NCI-H2081 treated with DMSO at 0.1 percent for 48 hours (cell line): ENCODE measurements around the gene ZNF451.

ENCODE experiments used
- DNase-seq: peaks from one replicate; lab custom pipeline; 2025; lab: John Stamatoyannopoulos, UW

ZNF451 gene

DNA sequence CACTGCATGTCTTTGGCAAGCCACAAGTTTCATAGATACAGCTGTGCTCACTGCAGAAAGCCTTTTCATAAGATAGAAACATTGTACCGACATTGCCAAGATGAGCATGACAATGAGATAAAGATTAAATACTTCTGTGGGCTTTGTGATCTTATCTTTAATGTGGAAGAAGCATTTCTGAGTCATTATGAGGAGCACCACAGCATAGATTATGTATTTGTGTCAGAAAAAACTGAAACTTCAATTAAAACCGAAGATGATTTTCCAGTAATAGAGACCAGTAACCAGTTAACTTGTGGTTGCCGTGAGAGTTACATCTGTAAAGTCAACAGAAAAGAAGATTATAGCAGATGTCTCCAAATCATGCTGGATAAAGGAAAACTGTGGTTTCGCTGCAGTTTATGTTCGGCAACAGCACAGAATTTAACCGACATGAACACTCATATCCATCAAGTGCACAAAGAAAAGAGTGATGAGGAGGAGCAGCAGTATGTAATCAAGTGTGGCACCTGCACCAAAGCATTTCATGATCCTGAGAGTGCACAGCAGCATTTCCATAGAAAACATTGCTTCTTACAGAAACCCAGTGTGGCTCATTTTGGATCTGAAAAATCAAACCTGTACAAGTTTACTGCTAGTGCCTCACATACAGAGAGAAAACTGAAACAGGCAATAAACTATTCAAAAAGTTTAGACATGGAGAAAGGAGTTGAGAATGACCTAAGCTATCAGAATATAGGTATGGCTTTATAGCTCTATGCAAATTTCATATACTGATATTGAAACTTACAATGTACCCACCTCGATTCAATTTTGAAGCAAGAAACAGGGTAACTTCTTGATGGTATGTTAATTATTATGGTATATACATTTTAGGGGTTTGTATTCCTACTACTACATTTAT is 58.2 kb downstream of the ZNF451 start:
- no peak for DNase-seq

DNA sequence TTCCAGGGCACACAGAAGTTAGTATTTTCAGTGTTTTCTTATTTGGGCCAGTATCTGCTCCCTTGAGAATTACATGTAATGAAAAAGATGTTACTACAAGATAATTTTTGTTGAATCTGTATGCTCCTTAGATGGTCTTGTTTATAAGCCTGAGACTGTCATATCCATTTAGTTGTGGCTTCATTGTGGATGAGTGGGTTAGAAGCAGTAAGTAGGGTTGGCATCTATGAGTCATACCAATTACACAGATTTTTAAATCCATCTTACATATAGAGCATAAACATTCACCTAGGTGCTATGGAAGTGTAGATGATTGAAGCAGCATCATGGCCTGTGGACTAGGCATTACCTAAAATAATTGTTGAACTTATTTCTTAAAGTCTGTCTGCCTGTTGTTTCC is 68.7 kb downstream of the ZNF451 start:
- no peak for DNase-seq

DNA sequence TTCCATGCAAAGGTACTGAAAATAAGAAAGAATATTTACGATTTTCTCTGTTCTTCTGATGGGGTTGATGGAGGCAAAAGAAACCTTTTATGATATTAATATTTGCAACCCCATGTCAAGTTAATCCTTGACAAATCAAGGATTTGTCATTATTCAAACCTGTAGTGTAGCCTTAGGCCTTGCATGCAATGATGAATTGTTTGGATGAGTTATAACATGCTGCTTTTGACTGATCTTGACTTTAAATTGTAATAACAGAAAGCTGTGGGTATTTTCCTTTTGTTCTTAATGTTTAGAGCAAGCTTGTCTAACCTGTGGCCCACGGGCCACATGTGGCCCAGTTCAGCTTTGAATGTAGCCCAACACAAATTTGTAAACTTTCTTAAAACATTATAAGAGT is 69.1 kb downstream of the ZNF451 start:
- DNase-seq: no peak

GRCh38 chr6:57162028-57162427 is 72.0 kb downstream of the ZNF451 start:
- no peak for DNase-seq

DNA sequence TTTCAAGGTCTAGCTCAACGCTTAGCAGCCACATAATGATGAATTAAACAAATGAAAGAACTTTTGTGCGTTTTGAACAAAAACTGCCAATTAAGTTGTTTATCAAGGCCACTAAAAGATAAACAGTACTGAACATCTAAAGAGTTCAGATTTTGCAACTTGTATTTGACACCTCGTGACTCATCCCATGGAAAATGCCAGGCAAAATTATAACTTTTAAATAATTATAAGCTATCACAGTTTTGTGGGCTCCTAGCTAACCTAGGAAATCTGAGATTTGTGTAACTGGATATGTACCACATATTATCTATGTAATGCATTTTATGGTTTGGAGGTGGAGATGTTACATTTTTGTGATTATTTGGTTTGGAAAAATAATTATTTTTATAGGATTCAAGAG is 72.5 kb downstream of the ZNF451 start:
- no peak for DNase-seq

GRCh38 chr6:57163956-57164355 is 74.0 kb downstream of the ZNF451 start:
- DNase-seq: no peak

GRCh38 chr6:57165080-57165479 is 75.1 kb downstream of the ZNF451 start:
- DNase-seq: no peak

DNA sequence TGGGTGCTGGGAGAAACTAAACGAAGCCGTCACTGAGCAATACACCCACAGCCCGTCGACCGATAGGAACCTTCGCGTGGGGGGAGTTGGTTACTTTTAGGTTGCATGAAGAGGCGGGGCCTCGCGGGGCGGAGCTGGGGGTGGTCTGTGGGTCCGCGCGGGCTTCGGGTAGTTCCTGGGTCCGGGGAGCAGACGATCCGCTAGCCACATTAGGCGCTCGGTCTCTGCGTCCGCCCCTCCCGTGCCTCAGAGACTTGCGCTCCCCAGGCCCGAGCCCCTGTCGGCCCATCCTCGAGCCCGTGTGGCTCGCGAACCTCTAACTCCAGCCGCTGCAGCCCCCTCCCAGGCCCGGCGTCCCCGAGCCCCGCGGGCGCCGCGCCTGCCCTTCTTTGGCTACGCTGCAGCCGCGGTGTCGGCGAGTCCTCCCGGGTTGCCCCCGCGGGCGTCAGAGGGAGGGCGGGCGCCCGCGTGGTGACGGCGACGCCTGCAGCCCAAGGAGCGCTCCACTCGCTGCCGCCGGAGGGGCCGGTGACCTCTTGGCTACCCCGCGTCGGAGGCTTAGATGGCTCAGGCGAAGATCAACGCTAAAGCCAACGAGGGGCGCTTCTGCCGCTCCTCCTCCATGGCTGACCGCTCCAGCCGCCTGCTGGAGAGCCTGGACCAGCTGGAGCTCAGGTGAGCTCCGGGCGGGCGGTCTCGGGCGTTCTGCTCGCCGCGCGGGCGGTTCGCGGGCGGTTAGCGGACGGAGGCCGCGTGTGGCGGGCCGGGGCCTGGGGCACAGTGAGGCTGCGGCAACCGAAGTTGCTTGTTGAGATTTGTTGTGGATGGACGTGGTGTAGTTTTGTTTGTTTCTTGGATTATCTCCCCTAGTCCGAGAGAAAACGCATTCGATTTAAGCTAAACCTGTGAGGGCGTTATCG is 82.4 kb downstream of the ZNF451 start, which contains the start of gene BAG2:
Gene BAG2, plus strand, starts transcription at position 191 of the 920 bp plus-strand sequence. Its CDS starts 372 bp downstream, at position 563.
- no peak for DNase-seq

DNA sequence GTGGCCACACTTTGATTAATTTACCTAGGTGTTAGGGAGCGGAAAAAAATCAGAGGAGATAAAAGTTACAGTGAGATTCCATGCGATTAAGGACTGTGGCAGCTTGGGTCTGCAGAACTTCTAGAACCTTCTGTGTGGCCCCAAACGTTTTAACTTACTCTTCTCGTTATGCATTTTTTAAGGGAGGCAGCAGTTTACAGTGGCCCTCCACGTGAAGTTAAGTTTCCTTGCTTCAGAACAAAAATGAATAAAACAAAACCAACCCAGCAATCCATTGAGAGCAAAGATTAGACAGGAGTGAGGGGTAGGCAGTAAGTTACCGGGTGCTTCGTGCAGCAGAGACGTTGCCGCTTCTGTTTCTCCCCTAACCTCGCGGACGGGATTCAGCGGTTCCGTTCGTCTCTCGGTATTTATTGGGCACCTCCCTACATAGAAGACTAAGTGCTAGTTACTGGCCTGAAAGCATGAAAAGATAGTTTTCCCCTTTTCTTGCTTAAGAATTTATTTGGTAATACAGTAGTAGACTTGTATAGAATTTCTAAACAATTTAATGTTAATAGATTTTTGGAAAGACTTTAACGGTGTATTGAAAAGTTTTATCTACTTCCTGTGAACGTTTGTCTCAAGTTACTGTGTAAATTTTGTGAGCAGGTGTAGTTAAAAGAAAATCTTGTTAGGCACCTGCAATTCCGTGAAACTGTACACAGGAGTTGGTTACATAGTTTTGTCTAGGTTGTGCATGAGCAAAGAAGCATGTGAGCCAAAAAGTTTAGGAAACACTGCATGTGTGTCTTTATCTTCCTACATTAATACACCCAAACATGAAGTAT is 83.3 kb downstream of the ZNF451 start:
- no peak for DNase-seq

GRCh38 chr6:57173886-57174510 is 84.0 kb downstream of the ZNF451 start:
- no peak for DNase-seq

DNA sequence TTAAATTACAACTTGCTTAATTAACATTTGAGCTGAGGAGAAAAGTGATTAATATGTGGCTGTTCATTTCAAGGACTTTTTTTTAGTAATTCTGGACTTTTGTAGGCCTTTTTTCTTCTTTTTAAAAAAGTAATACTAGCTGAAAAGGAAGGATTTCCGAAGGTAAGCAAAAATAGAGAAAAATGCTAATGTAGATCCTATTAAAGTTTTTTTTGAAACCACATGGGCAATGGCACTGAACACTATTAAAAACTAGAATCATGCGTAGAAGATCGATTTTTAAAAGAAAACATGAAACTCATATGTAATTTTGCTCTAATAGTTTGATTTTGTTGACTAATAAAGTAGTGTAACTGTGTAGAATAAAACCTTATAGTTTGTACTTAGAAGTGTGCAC is 84.5 kb downstream of the ZNF451 start:
- no peak for DNase-seq

DNA sequence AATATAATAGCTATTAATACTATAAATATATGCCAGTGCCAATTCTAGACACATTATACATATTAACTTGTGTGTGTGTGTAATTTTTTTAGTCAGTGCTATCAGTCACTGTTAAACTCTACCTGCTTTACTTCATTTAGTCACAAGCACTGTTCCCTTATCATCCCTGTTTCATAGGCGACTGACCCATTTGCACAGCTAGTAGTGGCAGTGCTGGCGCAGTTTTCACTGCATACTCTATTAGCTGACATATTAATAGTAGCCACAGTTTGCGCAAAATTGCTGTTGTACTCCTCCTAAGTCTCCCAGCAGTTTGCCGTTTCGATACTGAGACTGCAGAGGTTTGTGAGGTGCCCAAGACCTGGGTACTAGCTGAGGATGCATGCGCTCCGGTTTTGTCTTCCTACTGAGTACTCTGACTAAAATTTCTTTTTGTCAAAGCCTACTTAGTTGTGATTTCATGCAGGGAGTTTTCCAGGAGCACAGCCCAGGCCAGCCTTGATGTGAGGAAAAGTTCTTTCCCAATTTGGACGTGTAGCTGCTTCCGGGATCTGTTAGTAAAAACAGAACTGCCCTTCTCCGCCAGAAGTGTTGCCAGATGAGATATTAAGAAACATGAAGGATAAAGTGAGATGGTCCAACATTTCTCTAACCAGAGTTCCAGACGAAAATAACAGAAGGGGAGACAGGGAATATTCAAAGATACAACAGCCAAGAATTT is 87.7 kb downstream of the ZNF451 start:
- DNase-seq: no peak

GRCh38 chr6:57180596-57180995 is 90.6 kb downstream of the ZNF451 start:
- DNase-seq: no peak

- DNase-seq: no peak
Observed at GRCh38 chr6:57182017-57182432, 92.0 kb downstream of the ZNF451 start.

DNA sequence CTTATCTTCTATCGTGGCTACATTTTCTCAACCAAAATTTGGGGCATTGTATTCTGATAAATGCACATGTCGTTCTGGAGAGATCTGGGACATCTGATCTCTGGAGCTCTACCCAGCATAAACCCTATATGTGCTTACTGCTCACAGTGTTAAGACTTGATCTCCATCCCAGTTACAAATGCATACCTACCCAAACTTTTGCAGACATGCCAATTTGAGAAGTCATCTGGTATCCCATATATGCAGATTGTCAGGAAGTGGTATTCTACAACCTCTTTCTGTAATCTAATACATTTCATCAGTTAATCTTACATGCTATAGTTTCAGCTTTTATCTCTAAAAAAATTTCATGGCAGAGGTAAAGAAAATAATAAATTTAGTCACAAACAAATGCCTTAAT is 93.3 kb downstream of the ZNF451 start:
- DNase-seq: no peak

DNA sequence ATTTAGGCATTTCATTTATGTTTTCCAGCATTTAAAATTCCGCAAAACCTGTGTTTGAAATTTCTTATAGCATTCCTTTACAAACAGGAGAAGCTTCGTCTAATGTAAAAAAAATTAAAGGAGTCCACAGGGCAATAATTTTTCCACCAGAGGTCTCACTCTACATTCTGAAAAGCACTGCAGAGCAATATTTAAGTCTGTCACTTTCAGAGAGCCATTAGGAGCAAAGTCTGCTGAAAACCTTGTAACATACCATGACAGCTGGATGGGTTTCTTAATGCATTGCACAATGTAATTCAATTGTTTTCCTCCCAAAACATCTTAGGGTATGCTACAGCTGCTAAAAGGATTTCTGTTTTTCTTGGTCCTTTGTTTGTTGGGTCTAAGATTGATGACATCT is 100.2 kb downstream of the ZNF451 start:
- no peak for DNase-seq

- DNase-seq: no peak
Observed at GRCh38 chr6:57193177-57193576, 103.2 kb downstream of the ZNF451 start.

- DNase-seq: no peak
Observed at GRCh38 chr6:57195457-57195856, 105.5 kb downstream of the ZNF451 start.

DNA sequence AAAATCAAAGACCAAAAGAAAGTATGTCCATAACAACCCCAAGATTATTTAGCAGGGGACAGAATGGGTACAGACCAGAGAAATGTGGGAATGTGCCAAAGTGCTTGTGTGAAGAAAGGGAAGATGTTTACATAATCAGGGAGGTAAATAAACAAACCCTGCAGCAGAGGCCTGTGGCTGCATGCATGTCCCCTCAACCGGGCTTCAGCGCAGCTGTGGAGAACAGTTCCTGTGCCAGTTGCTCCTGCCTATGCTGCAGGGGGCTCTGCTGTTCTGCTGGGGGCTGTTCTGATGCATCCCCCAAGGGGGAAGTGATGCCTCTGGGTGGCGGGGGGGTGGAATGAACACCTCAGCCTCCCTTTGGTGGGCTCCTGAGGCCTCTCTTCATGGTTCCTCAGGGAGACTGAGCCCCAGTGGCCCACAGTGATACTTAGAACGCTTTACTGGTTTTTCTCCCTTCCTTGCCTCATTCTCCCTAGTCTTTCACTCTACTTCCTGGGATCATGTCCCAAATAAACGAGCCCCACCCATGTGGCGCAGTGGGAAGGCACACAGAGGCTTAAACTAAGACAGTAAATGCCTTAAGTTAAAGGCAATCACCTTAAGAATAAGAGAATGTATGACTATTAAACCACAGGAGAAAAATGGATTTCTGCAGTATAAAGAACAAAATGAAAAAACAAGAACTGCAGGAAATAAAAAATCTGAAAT is 109.1 kb downstream of the ZNF451 start:
- no peak for DNase-seq

DNA sequence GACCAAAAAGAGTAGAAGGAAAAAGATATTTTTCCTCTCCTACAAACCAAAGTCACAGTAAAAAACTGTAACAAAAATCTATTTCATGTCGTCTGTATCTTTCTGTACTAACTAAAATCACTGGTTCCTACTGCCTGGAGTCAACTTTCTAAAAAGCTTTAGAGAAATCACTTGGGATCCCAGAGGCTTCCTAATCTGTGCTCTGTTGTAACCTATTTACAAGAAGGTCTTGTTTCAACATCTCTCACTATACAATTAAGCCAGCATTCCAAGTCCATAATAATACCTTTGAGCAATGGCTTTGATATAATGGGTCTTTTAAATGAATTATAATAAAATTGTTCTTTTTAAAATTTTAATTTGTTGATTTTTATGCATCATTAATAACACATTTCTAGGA is 111.7 kb downstream of the ZNF451 start:
- DNase-seq: no peak
